ENCODE measurements around the gene MORF4L2. TPM values are rescaled to one million over a fixed set of nuclear protein-coding genes. Genes with fewer than 3 reads are reported as not detected.

Gene MORF4L2
- total RNA-seq, 1 donor from 2014 or later, result 373 TPM

- H3K27me3 Mint-ChIP-seq (ENCODE audit: low read depth), result peaks cover 9% of the 10 kb centered on the region
- H3K4me3 Mint-ChIP-seq, result no peak overlapping the region
Observed at GRCh38 chrX:103729015-103729414, 42.5 kb upstream of the MORF4L2 start.

GRCh38 chrX:103727115-103727514 is 40.6 kb upstream of the MORF4L2 start:
- Mint-ChIP-seq H3K4me1 (peaks cover 9% of the 10 kb centered on the region), H3K4me3 (no peak overlapping the region), H3K27me3 (ENCODE audit: low read depth) (peaks cover 9% of the 10 kb centered on the region), H3K27ac (no peak overlapping the region), H3K36me3 (no peaks in the 10 kb centered on the region), H3K9me3 (peaks cover 3% of the 10 kb centered on the region)
- TF ChIP-seq, protein P1, sequence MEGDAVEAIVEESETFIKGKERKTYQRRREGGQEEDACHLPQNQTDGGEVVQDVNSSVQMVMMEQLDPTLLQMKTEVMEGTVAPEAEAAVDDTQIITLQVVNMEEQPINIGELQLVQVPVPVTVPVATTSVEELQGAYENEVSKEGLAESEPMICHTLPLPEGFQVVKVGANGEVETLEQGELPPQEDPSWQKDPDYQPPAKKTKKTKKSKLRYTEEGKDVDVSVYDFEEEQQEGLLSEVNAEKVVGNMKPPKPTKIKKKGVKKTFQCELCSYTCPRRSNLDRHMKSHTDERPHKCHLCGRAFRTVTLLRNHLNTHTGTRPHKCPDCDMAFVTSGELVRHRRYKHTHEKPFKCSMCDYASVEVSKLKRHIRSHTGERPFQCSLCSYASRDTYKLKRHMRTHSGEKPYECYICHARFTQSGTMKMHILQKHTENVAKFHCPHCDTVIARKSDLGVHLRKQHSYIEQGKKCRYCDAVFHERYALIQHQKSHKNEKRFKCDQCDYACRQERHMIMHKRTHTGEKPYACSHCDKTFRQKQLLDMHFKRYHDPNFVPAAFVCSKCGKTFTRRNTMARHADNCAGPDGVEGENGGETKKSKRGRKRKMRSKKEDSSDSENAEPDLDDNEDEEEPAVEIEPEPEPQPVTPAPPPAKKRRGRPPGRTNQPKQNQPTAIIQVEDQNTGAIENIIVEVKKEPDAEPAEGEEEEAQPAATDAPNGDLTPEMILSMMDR (IDR thresholded peaks at IDR 0.05; ENCODE audit: unreplicated experiment), result no peak
- no peak for DNase-seq (ENCODE audit: low spot score in 2 of 2, unreplicated experiment in 2 of 2)

More at GRCh38 chrX:103729015-103729414, 42.5 kb upstream of the MORF4L2 start:
- TF ChIP-seq, protein P1 (IDR thresholded peaks at IDR 0.05; ENCODE audit: unreplicated experiment), result no peak
- DNase-seq (ENCODE audit: low spot score in 2 of 2, unreplicated experiment in 2 of 2), result no peak
- H3K4me1 Mint-ChIP-seq, result peaks cover 9% of the 10 kb centered on the region
- H3K36me3 Mint-ChIP-seq, result no peaks in the 10 kb centered on the region
- H3K27ac Mint-ChIP-seq, result no peak overlapping the region
- peaks cover 3% of the 10 kb centered on the region for H3K9me3 Mint-ChIP-seq

- H3K36me3 Mint-ChIP-seq, result no peaks in the 10 kb centered on the region
- DNase-seq (ENCODE audit: low spot score in 2 of 2, unreplicated experiment in 2 of 2), result no peak
- no peak overlapping the region for H3K27ac Mint-ChIP-seq
- H3K27me3 Mint-ChIP-seq (ENCODE audit: low read depth), result peaks cover 9% of the 10 kb centered on the region
- H3K4me1 Mint-ChIP-seq, result peaks cover 9% of the 10 kb centered on the region
- TF ChIP-seq, protein P1 (IDR thresholded peaks at IDR 0.05; ENCODE audit: unreplicated experiment), result no peak
- no peak overlapping the region for H3K4me3 Mint-ChIP-seq
- H3K9me3 Mint-ChIP-seq, result no peaks in the 10 kb centered on the region
Observed at GRCh38 chrX:103726477-103726876, 40.0 kb upstream of the MORF4L2 start.

GRCh38 chrX:103722505-103722904 is 36.0 kb upstream of the MORF4L2 start:
- no peaks in the 10 kb centered on the region for H3K36me3 Mint-ChIP-seq
- TF ChIP-seq, protein P1 (IDR thresholded peaks at IDR 0.05; ENCODE audit: unreplicated experiment), result no peak
- H3K4me1 Mint-ChIP-seq, result no peaks in the 10 kb centered on the region
- no peak overlapping the region for H3K4me3 Mint-ChIP-seq
- no peak overlapping the region for H3K27ac Mint-ChIP-seq
- no peak for DNase-seq (ENCODE audit: low spot score in 2 of 2, unreplicated experiment in 2 of 2)
- H3K27me3 Mint-ChIP-seq (ENCODE audit: low read depth), result peaks cover 2% of the 10 kb centered on the region
- no peaks in the 10 kb centered on the region for H3K9me3 Mint-ChIP-seq

- H3K36me3 Mint-ChIP-seq, result no peaks in the 10 kb centered on the region
- H3K4me3 Mint-ChIP-seq, result no peak overlapping the region
- TF ChIP-seq, protein P1 (IDR thresholded peaks at IDR 0.05; ENCODE audit: unreplicated experiment), result no peak
- DNase-seq (ENCODE audit: low spot score in 2 of 2, unreplicated experiment in 2 of 2), result no peak
- H3K4me1 Mint-ChIP-seq, result no peaks in the 10 kb centered on the region
- no peak overlapping the region for H3K27ac Mint-ChIP-seq
- H3K27me3 Mint-ChIP-seq (ENCODE audit: low read depth), result peaks cover 2% of the 10 kb centered on the region
- H3K9me3 Mint-ChIP-seq, result peaks cover 4% of the 10 kb centered on the region
Observed at GRCh38 chrX:103718120-103718519, 31.6 kb upstream of the MORF4L2 start.

DNA sequence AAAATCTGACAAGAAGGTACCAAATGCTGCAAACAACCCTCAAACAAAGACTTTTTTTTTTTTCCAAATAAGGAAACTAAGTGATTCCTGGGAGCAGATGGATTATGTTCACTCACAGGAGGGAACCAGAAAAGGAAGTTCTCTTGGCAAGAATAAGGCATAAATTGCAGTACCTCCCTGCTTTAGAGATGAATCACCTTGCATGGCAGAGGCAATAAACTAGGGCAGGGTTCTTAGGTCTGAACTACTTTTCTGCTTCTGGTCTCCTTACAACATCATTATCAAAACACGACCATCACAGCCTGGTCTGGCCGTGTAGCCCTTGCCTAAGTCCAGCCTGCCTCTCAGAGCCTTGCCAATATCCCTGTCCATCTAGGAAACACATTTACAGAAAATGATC is 30.5 kb upstream of the MORF4L2 start:
- peaks cover 4% of the 10 kb centered on the region for H3K9me3 Mint-ChIP-seq
- TF ChIP-seq, protein P1 (IDR thresholded peaks at IDR 0.05; ENCODE audit: unreplicated experiment), result no peak
- H3K4me1 Mint-ChIP-seq, result no peaks in the 10 kb centered on the region
- no peak overlapping the region for H3K27ac Mint-ChIP-seq
- H3K4me3 Mint-ChIP-seq, result no peak overlapping the region
- peaks cover 1% of the 10 kb centered on the region for H3K27me3 Mint-ChIP-seq (ENCODE audit: low read depth)
- H3K36me3 Mint-ChIP-seq, result no peaks in the 10 kb centered on the region
- no peak for DNase-seq (ENCODE audit: low spot score in 2 of 2, unreplicated experiment in 2 of 2)
